Tibial nerve (tissue), 4 donors: ENCODE measurements around the gene RBMS3. TPM values are rescaled to one million over a fixed set of nuclear protein-coding genes. Genes with fewer than 3 reads are reported as not detected.

Experiments used
- DNase-seq, 2 donors: peaks; one replicate each; pipeline ENCODE4 v3.0.0-alpha.2; 2019; ENCODE audit warnings: low spot score in 2 of 2
- H3K27ac ChIP-seq, 4 donors: fragments of 200-600 bp; sonication (generic) in 3 of 4; one replicate each; pipeline ENCODE4 v1.5.1; 2017 to 2019; ENCODE audit warnings: mild to moderate bottlenecking in 1 of 4
- H3K27me3 ChIP-seq, 2 donors: fragments of 200-600 bp; sonication (generic) in 1 of 2; one replicate each; pipeline versions ENCODE4 v1.5.1 to v1.6.0; 2017 to 2019
- H3K36me3 ChIP-seq, 3 donors: fragments of 200-600 bp; sonication (generic); one replicate each; pipeline ENCODE4 v1.5.1; 2018 to 2019
- H3K4me1 ChIP-seq, 4 donors: fragments of 200-600 bp; sonication (generic) in 3 of 4; one replicate each; pipeline ENCODE4 v1.5.1; 2017 to 2019
- H3K4me3 ChIP-seq, 4 donors: fragments of 200-600 bp; sonication (generic) in 3 of 4; one replicate each; pipeline ENCODE4 v1.5.1; 2017 to 2019; ENCODE audit warnings: mild to moderate bottlenecking in 1 of 4, moderate library complexity in 1 of 4
- H3K9me3 ChIP-seq, 4 donors: fragments of 200-600 bp; sonication (generic) in 3 of 4; one replicate each; pipeline ENCODE4 v1.5.1; 2017 to 2019
- EP300 ChIP-seq, 2 donors: sonication (generic); formaldehyde crosslinking; IDR thresholded peaks; one replicate each; pipeline ENCODE4 v1.6.1; 2017; ENCODE audit warnings: antibody characterized with exemption in 2 of 2, mild to moderate bottlenecking in 1 of 2
- POLR2A ChIP-seq, 2 donors: fragments of 450-650 bp; IDR thresholded peaks; one replicate each; pipeline ENCODE4 v1.6.1; 2017; ENCODE audit warnings: antibody characterized with exemption in 2 of 2, mild to moderate bottlenecking in 2 of 2, moderate library complexity in 2 of 2
- WGBS, 2 donors: methylation state at CpG; one replicate each; pipeline ENCODE4 v1.1.5; 2018; 5-methylcytosine and 5-hydroxymethylcytosine counted together
- total RNA-seq, 4 donors: library from RNA; depleted of rRNA; stranded (reverse); fragments of >200 nt; gene quantifications; one replicate each; pipeline ENCODE4 v1.1.0, GENCODE V29; 2016
- TF ChIP-seq, protein P1 (sequence below), 5 experiments: fragments of 200-600 bp in 3 of 5; fragments of 450-650 bp in 2 of 5; sonication (generic) in 3 of 5; IDR thresholded peaks; one replicate each; pipeline ENCODE4 v1.5.1; 2016 to 2019; ENCODE audit warnings: antibody characterized with exemption in 5 of 5, mild to moderate bottlenecking in 3 of 5, moderate library complexity in 2 of 5

RBMS3 gene
- total RNA-seq, 4 donors from 2014 or later, result 157 to 175 (median 161) TPM

DNA sequence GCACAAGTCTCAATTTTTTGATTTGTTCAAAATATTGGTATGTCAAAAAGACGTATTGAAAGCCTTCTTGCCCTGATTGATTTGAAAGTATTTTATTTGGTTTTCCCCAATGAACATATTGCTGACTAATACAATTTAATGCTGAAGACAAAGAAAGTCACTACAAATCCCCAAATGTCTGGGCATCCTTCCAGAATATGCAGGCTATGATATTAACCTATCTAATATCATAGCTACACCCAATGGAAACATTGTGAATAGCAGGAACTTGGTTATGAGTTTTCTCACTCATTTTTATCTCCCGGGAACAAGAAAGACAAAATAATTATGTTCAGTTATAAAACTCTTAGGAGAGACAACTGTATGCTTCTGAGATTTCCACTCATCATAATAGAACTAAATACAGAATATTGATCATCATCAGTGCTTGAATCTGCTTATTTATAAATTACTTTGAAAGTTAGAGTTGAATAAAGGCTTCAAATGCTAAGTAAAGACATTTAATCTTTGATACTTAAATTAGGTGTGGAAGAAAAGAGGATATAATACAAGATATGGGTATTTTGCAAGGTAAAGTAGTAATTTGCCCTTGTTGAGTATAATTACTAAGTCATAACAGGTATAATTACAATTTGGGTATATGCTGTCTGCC, 483.9 kb downstream of the RBMS3 start:
- peak in 1 of 2 donors; percentile 56 for DNase-seq
- Histone ChIP-seq H3K27me3 (no peaks in the 10 kb centered on the region), H3K27ac (no peak overlapping the region), H3K36me3 (no peaks in the 10 kb centered on the region), H3K9me3 (no peaks in the 10 kb centered on the region), H3K4me1 (peaks cover 0 to 54% (median 12%) of the 10 kb centered on the region in 4 donors), H3K4me3 (no peak overlapping the region)
- 13% methylated on average over 2 of the region's 2 CpGs for WGBS, 2 donors
- peak in 1 of 2 donors; percentile 46 for TF ChIP-seq EP300 (IDR thresholded peaks at IDR 0.05)
- TF ChIP-seq POLR2A (IDR thresholded peaks at IDR 0.05), result no peak
- TF ChIP-seq, protein P1, sequence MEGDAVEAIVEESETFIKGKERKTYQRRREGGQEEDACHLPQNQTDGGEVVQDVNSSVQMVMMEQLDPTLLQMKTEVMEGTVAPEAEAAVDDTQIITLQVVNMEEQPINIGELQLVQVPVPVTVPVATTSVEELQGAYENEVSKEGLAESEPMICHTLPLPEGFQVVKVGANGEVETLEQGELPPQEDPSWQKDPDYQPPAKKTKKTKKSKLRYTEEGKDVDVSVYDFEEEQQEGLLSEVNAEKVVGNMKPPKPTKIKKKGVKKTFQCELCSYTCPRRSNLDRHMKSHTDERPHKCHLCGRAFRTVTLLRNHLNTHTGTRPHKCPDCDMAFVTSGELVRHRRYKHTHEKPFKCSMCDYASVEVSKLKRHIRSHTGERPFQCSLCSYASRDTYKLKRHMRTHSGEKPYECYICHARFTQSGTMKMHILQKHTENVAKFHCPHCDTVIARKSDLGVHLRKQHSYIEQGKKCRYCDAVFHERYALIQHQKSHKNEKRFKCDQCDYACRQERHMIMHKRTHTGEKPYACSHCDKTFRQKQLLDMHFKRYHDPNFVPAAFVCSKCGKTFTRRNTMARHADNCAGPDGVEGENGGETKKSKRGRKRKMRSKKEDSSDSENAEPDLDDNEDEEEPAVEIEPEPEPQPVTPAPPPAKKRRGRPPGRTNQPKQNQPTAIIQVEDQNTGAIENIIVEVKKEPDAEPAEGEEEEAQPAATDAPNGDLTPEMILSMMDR (IDR thresholded peaks at IDR 0.05), result peak; percentile 43 to 72 (median 64)

DNA sequence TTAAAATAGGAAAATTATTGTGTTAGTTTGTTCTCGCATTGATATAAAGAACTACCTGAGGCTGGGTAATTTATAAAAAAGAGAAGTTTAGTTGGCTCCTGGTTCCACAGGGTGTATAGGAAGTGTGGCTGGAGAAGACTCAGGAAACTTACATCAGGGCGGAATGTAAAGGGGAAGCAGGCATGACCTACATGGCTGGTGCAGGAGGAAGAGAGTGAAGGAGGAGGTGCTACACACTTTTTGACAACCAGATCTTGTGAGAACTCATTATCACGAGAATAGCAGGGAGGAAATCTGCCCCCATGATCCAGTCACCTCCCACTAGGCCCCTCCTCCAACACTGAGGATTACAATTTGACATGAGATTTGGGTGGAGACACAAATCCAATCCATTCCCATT, 490.7 kb downstream of the RBMS3 start:
- H3K27me3 ChIP-seq, result no peaks in the 10 kb centered on the region
- H3K27ac ChIP-seq, result no peak overlapping the region
- H3K4me1 ChIP-seq, result peaks cover 0 to 15% (median 0%) of the 10 kb centered on the region in 4 donors
- 83 to 91% methylated on average over 3 of the region's 3 CpGs for WGBS, 2 donors
- no peak for DNase-seq
- TF ChIP-seq EP300 (IDR thresholded peaks at IDR 0.05), result no peak
- TF ChIP-seq POLR2A (IDR thresholded peaks at IDR 0.05), result no peak
- TF ChIP-seq, protein P1 (IDR thresholded peaks at IDR 0.05), result no peak
- no peaks in the 10 kb centered on the region for H3K9me3 ChIP-seq
- H3K4me3 ChIP-seq, result no peak overlapping the region
- no peaks in the 10 kb centered on the region for H3K36me3 ChIP-seq

DNA sequence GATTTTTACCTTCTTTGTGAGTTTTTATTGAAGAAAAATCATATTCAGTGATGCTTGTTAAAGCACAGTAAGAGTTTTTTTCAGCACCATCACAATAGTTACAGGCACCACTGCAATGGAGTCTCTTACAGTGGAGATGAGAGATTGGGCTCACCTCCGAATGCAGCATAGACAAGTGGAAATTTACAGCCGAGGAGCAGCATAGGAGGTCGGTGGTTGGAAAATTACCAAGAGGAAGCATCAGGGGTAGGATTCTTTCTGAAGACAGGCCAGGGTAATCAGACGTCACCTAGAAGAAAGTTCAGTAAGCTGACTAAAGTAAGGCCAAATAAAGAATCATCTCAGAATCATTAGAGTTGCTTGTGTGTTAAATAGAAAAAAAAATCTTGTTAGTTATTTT, 491.6 kb downstream of the RBMS3 start:
- no peaks in the 10 kb centered on the region for H3K27me3 ChIP-seq
- H3K36me3 ChIP-seq, result no peaks in the 10 kb centered on the region
- no peaks in the 10 kb centered on the region for H3K9me3 ChIP-seq
- no peak overlapping the region for H3K4me3 ChIP-seq
- no peak for DNase-seq
- TF ChIP-seq, protein P1 (IDR thresholded peaks at IDR 0.05), result no peak
- no peak for TF ChIP-seq EP300 (IDR thresholded peaks at IDR 0.05)
- no peak for TF ChIP-seq POLR2A (IDR thresholded peaks at IDR 0.05)
- peaks cover 0 to 15% (median 0%) of the 10 kb centered on the region in 4 donors for H3K4me1 ChIP-seq
- H3K27ac ChIP-seq, result no peak overlapping the region
- WGBS, 2 donors, result 56 to 70% methylated on average over 4 of the region's 4 CpGs

DNA sequence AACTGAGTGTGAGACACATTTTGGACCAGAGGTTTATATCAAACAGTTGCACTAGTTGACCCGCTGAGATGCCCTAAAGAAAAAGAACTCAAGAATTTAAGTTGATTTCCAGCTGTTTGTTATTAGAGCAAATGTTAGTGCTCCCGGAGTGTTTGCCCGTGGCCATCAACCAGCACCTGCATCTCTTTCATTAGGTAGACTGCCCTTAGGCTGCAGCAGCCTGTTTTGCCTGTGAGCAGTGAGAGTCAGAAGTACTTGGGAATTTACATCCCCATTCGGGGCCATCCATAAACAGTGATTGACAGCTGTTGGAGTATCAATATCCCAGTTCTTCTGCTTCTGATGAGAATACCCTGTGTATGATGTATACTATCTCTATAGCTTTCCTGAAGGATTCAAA, 492.6 kb downstream of the RBMS3 start:
- no peak for DNase-seq
- Histone ChIP-seq H3K36me3 (no peaks in the 10 kb centered on the region), H3K27me3 (no peaks in the 10 kb centered on the region), H3K9me3 (no peaks in the 10 kb centered on the region), H3K27ac (no peak overlapping the region), H3K4me1 (peaks cover 0 to 15% (median 0%) of the 10 kb centered on the region in 4 donors), H3K4me3 (no peak overlapping the region)
- TF ChIP-seq EP300 (IDR thresholded peaks at IDR 0.05), result no peak
- TF ChIP-seq, protein P1 (IDR thresholded peaks at IDR 0.05), result no peak
- TF ChIP-seq POLR2A (IDR thresholded peaks at IDR 0.05), result no peak
- WGBS, 2 donors, result 81 to 82% methylated on average over 4 of the region's 4 CpGs

DNA sequence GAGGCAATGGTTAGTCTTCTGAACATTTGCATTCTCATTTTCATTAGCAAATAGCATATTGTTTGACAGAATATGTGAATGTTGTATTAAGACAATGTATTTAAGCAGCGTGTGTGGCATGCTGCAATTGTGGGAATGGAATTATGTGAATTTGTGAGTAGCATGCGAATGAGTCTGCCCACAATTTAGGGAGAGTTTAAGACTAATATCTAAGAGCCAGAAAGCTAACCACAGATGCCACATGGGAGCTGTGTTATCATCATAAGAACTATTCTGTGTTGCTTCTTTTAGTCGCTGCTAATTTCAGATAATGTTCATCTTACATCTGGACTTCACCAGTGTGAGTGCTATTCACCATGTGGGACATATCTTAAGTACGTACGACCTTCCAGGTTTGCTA, 494.5 kb downstream of the RBMS3 start:
- H3K36me3 ChIP-seq, result no peaks in the 10 kb centered on the region
- peaks cover 0 to 15% (median 0%) of the 10 kb centered on the region in 4 donors for H3K4me1 ChIP-seq
- H3K27me3 ChIP-seq, result no peaks in the 10 kb centered on the region
- no peak for TF ChIP-seq EP300 (IDR thresholded peaks at IDR 0.05)
- TF ChIP-seq, protein P1 (IDR thresholded peaks at IDR 0.05), result no peak
- no peak for TF ChIP-seq POLR2A (IDR thresholded peaks at IDR 0.05)
- DNase-seq, result no peak
- WGBS, 2 donors, result 61 to 75% methylated on average over 5 of the region's 5 CpGs
- no peaks in the 10 kb centered on the region for H3K9me3 ChIP-seq
- H3K4me3 ChIP-seq, result no peak overlapping the region
- no peak overlapping the region for H3K27ac ChIP-seq
